GM21390 (cell line): ENCODE results near the gene UNC45B.
"Not testable (repeated sequence)": the region's sequence is repeated elsewhere in the genome, so short reads cannot be mapped to it uniquely, and the experiment has no call there.

ENCODE experiments used
- ATAC-seq: cut with Tn5 transposase; IDR thresholded peaks from one replicate; pipeline ENCODE4 v1.9.1; 2021; ENCODE audit not compliant: unreplicated experiment

Gene UNC45B

DNA sequence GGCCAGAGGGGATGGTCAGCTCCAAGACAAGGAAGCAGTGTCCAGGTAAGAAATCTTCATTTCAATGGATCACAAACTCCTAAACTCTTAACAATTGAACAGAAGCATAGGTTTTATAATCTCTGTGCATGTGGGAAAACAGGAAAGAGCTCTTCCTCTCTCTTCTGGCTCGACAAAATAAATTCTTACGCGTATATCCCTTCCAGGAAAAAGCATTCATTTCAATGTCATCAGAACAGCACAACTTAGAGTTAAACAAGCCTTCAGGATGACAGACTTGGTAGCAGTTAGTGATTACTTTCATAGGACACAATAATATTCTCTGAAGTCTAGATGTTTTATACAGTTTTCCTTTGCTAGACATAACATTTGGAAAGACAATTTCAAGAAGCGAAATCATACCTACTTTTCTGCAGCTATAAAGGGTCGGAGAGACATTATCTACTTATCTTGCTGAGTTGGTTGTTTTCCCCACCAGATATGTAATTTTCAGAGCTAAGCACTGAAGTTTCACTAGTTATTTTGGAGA is 65.9 kb downstream of the UNC45B start:
- ATAC-seq = no peak

DNA sequence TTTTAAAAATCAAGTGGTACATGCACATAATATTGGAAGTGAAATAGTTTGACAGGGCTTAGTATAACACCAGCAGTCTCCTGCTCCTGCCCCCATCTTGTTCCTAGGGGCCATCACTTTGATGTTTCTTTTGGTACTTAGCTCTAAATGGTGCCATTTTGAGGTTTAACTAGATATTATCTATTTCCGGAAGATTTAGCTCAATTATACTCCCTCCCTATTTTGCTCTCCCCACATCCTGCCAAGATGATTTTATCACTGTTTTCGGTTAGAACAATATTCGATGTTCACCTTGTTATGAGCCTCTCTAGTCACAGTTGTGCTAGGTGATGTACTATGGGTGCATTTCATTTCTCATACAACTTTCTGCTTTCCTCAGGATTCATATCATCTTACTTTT is 66.6 kb downstream of the UNC45B start:
- ATAC-seq = no peak

GRCh38 chr17:35214631-35215273 is 67.1 kb downstream of the UNC45B start:
- ATAC-seq = no peak

DNA sequence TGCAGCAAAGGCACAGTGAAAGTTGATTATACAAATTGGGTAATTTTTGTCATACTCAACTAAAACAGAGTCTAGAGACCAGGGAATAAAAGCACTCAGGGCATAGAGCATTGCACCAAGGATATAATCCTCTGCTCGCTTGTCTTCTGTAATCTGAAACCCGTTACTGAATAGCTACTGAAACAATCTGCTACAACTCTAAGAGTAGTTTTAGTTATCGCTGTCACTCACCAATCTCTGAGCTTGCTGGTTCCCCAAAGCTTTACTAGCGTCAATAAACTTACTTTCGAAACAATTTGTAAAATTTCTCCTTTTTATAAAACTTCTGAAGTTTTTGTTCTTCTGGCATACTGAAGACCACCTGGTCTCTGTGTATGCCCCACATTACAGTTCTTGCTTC is 69.5 kb downstream of the UNC45B start:
- no peak for ATAC-seq

DNA sequence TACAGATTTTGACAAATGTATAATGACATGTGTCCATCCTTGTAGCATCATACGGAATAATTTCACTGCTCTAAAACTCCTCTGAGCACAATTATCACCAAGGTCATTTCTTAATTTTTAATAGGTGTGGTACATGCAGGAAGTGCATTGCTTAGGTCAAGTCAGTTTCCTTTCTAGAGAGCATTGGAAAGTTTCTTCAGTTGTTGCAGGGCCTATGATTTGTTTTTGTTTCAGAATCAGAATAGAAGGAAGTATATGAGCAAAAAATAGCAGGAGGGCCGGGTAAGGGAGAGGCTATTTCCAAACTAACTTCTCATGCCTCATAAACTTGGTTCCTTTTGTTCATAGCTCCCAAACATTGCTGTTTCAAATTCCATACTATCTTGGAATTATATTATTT is 71.3 kb downstream of the UNC45B start:
- no peak for ATAC-seq

DNA sequence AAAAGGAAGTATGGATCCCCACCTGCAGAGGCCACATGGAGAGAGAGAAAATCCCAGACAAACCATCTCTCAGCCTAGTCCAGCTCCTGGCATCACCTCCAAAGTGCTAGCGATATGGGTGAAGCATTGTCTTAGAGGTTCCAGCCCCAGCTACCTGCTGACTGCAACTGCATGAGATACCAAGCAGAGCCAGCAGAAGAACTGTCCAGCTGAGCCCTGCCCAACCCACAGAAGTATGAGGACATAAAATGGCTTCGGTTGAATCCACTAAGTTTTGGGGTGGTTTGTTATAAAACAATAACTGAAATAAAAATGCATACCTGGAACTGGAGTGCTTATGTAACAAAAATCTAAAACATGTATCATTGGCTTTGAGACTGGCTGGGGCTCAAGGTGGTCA is 74.8 kb downstream of the UNC45B start:
- ATAC-seq = no peak

DNA sequence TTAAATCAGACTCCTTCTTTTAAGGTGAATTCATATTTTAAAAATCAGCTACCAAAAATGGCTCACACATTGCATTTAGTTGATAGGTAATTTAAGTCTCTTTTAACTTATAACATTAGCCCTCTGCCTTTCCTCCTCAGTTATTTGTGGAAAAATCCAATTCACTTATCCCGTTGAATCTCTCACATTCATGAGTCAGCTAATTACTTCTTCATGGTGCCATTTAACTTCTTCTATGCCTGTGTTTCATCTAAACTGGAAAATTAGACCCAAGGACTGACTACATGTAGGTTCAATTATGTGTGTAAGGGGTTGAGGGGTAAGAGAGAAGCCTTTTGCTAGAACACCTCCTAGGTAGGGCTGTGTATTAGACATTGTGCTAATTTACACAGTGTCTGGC is 76.8 kb downstream of the UNC45B start:
- ATAC-seq = no peak

GRCh38 chr17:35227546-35227945 is 79.9 kb downstream of the UNC45B start:
- ATAC-seq = no peak

- ATAC-seq = no peak
These were observed 82.0 kb downstream of the UNC45B start for GRCh38 chr17:35229638-35230037.

GRCh38 chr17:35234315-35234714 is 86.7 kb downstream of the UNC45B start:
- ATAC-seq = not testable (repeated sequence)

- no peak for ATAC-seq
These were observed 87.7 kb downstream of the UNC45B start for GRCh38 chr17:35235289-35235688.

DNA sequence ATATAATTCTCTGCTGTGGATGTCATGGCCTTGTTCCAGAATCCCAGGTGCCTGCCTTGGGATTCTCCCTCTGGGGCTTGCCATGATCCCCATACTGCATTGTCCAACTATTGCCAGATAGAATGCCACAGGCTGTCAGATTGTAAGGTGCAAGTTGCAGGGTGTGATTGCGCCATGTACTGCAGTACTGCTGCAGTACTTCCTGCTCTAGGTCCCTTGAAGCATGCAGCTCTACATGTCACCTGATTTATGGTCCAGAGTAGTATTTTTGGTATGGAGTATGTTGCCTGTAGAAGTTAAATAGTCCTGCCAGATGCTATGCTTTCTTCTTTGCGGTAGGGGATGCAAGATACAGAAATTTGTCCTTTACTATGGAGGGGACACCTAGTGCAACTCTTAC is 88.3 kb downstream of the UNC45B start:
- ATAC-seq = no peak

- no peak for ATAC-seq
These were observed 89.2 kb downstream of the UNC45B start for GRCh38 chr17:35236821-35237220.

DNA sequence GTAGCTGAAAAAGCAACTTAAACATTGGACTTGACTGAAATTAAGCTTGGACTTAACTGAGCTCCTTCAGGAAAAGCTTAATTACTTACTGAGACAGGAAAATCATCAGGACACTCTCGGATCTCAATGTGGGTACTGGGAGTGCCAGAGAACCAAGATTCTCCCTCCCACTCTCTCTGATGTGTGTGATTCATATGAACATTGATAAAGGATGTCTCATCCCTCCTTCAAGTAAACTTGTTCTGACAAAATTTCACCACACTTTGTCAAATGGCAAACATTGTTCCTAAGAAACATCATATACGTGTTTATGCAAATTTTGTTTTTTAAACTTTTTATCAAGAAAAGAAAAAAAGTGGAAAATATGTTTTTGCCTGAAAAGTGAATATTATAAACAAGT is 91.2 kb downstream of the UNC45B start:
- ATAC-seq = no peak
